GM19023 (cell line): ENCODE measurements around the gene TDRD1.

ENCODE experiments used
- ATAC-seq: cut with Tn5 transposase; IDR thresholded peaks from one replicate; pipeline ENCODE4 v1.9.1; 2021; ENCODE audit warnings: mild to moderate bottlenecking, moderate library complexity; ENCODE audit not compliant: unreplicated experiment

The TDRD1 gene

GRCh38 chr10:114228156-114228555 lies 49.0 kb downstream of the TDRD1 start:
- ATAC-seq, result no peak

DNA sequence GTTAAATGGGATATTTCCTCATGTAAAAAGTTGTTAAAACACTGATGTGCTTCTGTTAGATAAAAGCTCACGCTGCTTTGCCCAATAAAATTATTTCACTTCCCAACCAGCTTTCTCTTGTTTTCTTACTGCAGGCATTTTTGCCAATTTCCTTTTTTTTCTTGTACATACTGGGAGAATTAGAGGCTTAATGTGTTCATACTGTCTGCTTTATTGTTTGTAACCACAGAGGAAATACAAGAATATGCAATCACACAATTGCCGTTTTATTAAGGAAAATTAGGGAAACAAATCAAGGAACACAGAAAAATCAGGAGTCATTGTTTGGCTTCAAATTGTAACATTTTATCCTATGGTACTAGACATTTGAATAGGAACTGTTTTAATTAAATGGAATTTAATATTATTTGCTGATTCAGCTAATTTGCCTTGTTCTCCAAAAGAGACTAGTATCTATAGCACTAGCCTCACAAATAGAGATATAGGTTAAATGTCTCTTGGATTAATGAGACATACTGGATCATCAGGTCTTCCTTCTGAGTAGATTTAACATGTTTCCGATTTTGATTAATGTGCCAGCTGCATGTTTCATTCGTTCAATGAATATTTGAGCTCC lies 53.5 kb downstream of the TDRD1 start:
- no peak for ATAC-seq

GRCh38 chr10:114233482-114233881 lies 54.3 kb downstream of the TDRD1 start:
- no peak for ATAC-seq

DNA sequence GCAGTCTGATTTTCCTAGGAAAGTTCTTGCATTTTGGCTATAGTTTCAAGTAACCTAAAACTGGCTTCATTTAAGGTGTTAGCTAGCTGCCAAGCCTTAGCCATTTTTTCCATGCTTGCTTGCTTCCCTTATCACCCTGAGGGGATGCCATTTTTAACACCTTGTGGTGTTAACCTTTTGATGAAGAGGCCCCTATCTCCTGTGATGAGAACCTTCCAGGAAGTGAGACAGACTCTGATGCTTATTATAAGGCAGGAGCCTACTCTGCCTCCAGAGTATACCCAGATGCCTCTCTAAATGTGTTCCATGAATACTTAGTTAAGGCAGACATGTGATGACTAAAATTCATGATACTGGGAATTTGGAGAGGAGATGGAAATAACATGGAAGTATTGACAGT lies 55.0 kb downstream of the TDRD1 start:
- no peak for ATAC-seq

DNA sequence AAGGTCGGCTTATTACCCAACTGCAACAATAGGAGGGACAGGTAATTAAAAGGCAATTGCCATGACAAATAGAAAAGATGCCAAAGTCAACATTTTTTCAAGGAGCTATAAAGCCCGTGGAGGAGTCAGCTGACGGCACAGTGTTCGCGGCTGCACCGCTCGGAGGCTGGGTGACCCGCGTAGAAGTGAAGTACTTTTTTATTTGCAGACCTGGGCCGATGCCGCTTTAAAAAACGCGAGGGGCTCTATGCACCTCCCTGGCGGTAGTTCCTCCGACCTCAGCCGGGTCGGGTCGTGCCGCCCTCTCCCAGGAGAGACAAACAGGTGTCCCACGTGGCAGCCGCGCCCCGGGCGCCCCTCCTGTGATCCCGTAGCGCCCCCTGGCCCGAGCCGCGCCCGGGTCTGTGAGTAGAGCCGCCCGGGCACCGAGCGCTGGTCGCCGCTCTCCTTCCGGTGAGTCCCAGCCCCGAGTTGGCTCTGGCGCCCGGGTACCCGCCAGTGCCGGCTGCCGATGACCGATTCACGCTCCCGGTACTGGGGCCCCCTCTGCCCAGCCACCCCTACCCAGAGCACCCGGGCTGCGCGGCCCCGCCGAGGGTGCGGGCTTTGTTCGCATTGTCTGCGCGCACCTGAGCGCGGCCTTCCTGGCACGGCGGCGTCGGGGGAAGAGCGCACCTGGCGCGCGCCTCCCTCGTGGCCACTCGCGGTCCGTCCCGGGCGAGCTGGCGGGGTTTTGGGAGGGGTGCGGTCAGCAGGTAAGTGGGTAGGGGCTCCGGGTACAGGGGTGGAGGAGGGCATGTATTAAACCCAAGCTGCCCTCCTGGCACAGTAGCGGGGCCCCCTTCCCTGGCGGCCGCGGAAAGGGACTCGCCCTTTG lies 60.2 kb downstream of the TDRD1 start, which contains the start of gene VWA2:
VWA2 (plus strand) TSS at position 138 of the 877 bp plus-strand sequence. CDS start 9,460 bp downstream, outside the sequence.
- no peak for ATAC-seq

DNA sequence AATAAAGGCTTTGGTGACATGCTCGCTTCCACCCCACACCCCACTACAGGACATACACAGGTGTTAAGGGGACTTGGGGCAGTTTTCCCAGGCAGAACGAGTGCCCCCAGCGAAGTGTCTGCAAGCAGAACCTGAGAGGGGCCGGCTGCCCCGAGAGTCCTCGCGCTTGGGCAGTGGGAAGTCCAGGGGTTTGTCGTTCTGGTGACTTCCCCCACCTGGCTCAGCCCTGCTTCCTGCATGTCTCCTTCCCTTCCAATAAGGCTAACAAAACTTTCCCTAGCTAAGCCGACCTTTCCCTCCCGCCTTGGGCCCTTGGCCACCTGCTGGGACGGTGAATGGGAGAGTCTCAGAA lies 60.8 kb downstream of the TDRD1 start:
- no peak for ATAC-seq

GRCh38 chr10:114242235-114242634 lies 63.1 kb downstream of the TDRD1 start:
- ATAC-seq, result no peak

- ATAC-seq, result no peak
These were observed 64.5 kb downstream of the TDRD1 start for GRCh38 chr10:114243661-114244060.

- no peak for ATAC-seq
These were observed 65.0 kb downstream of the TDRD1 start for GRCh38 chr10:114244126-114244525.

DNA sequence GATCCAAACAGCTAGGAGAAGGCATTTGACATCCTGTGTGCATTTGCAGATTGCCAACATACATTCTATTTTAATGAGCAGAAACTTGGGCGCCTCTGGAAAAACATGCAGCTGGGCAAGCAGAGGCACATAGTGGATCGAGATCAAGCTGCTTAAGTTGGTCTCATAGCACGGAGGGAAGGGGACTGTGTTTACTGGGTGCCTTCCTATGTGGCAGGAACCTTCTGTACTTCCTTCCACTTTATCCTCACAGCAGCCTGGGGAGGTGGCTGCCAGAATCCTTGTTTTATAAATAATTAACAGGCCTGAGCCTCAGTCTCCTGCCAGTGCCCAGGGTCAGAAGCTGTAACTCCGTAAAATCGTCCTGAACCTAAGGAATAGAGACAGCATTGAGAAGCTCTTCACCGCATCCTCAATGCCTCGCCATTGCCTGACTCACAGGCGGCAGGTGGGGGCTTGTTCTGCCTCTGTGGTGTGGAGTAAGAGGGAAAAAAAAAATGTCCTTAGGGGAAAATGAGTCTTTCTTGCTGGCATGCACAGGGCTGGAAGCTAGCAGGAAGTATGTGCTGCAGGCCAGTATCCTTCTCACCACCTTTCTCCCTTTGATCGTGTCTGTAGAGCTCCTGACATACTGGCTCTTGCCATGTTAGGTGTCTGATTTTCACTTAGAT lies 66.1 kb downstream of the TDRD1 start:
- no peak for ATAC-seq

DNA sequence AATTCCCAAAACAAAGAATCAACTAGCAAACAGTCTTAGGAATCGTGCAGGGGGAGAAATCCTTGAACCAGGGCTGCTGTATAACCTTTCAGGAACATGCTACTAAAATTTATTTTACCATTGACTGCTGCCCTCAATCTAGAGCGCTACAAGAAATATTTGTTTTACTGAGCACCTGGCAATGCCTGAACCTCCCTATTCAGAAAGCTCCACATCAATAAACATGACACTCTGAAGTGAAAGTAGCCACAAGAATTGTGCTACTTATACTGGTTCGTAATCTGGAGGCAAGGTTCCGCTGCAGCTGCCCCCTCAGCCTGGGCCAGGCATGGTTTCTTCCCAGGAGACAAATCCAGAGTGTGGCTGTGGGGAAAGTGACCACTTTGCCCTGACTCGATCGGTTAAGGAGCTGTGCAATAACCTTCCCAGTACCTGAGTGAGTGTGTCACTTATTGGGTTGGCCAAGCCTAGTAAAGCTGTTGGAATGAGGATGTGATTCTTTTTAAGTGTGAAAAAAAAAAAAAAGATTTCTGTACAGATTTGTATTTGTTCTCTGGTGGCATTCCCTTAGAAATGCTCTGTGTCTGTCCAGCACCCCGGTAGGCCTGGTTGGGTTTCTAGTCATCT lies 67.6 kb downstream of the TDRD1 start:
- ATAC-seq, result no peak

DNA sequence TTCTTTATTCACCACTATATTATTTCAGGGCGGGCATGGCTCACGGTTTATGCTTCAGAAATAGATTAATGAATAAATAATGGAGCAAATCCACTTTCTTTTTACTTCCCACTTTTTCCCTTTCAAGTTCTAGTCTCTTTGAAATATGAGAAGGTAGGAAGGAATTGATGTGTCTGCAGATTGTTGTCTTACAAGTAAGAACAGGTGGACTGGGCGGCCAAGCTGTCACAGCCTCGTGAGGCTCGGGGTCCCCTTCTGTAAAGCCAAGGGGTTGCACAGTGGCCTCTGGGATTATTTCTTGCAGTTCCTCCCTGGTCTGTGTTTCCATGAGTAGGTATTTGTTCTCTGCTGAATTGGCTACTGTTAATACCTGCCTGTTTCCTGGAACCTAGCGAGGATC lies 71.1 kb downstream of the TDRD1 start:
- ATAC-seq, result no peak

DNA sequence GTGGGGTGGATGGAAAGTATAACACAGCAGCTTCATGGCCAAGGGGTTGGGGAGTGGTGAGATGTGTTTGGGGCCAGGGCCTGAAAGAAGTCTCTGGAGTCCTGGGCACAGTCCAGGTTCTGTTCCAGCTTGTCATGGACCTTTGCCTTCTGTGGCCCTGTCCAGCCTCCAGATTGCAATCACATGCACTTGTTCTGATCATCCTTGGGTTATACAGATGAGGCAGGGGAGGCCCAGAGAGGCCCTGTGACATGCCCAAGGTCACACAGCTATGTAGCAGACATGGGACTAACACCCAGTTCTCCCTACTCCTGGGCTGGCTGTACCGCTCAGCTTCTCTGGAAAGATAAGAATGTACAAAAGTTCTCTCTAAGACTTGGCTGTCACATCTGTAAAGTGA lies 71.6 kb downstream of the TDRD1 start:
- no peak for ATAC-seq

GRCh38 chr10:114252092-114252491 lies 72.9 kb downstream of the TDRD1 start:
- ATAC-seq, result no peak

- no peak for ATAC-seq
These were observed 73.7 kb downstream of the TDRD1 start for GRCh38 chr10:114252883-114253282.

DNA sequence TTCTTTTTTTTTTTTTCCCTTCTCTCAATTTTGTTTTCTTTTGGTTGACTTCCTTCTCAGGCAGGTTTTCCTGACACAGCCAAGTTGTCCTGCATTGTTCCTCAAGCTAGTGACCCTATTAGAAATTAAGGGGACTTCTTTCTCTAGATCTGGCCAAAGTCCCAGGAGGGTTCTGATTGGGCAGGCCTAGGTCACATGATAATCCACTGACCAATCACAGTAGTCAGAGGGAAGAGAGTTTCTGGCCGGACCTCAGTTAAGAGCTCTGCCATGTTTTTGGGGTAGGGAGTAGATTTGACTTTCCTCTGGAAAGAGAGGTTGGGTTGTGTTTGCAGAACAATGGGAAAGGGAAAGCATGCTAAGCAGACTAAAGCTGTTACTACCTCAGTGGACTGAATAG lies 76.1 kb downstream of the TDRD1 start:
- no peak for ATAC-seq

DNA sequence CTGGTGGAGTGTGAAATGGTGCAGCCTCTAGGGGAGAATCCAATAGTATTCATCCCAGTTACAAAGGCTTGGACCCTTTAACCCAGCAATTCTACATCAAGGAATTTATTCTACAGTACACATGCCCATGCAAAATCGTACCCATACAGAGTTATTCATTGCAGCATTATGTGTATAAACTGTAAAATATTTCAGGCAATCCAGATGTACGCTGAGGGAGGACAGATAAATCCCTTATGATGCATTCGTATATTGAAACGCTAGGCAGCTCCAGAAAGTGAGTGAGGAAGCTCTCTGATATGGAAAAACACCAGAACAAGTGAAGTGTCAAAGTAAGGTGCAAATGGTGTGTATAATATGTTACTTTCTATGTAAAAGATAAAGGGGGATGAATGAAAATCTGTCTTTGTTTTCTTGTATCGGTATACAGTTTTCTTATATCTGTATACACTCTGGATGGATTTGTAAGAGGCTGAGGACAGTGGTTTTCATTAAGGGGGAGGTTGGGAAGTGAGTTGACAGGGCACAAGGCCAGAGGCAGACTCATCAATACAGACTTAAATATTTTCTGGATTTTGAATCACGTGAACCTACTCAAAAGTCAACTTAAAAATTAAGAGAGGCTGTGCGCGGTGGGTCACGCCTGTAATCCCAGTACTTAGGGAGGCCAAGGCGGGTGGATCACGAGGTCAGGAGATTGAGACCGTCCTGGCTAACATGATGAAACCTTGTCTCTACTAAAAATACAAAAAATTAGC lies 77.0 kb downstream of the TDRD1 start:
- ATAC-seq, result no peak

DNA sequence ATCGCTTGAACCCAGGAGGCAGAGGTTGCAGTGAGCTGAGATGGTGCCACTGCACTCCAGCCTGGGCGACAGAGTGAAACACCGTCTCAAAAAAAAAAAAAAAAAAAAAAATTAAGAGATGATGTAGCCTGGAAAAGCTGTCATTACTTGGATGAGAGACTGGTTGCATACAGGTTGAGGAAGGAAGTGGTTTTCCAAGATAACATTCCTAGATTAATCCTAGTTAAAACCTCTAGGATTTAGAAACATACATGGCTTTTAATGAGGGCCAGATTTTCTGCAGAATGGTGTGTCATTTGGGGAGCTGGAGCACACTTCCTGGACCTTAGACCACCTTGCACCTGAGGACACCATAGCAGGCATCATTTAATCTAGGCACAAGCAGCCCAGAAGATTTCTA lies 77.7 kb downstream of the TDRD1 start:
- no peak for ATAC-seq

DNA sequence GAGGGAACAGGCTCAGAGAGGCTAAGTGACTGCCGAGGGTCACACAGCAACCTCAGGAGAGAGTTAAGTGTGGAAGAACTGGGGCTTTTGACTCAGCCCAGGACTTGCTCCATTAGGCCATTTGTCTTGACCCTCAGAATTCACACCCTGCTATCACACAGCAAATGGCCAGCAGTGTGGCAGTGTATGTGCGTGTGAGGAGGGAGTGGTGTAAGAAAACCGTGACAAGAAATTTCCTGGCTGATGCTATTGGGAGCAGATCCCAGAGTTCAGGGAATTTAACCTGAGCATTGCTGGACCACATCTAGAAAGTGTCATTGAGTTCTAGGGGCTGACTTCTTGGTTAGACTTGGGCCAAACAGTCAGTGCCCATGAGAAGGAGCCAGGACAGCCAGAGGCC lies 78.3 kb downstream of the TDRD1 start:
- no peak for ATAC-seq

DNA sequence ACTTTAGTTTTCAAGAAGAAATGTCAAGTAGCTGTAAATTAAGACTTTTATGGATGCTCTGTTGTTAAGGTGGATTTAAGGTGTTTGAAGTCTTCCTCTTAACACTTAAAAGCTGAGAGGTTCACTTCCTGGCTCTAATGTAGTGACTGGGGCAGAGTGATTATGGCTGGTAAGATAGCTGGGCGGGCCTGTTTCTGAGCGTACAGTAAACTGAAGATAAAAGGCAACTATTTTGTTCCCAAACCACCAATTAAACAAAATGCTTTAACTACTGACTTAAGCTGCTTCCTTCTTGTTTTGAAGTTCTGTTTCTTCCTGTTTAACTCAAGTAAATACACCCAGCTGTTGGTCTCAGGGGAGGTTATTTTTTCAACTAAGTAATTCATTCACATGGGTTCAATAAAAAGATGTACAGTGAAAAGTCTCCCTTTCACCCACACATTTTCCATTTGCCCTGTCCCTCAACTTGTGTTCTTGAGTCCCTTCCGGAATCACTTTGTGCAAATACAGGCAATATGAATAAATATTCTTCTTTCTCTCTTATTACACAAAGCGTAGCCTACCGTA lies 79.2 kb downstream of the TDRD1 start:
- ATAC-seq, result no peak
